SK-N-MC (cell line): ENCODE data around the gene CABP4.
"Not testable (repeated sequence)": the region's sequence is repeated elsewhere in the genome, so short reads cannot be mapped to it uniquely, and the experiment has no call there.

Experiments used
- DNase-seq: peaks from one replicate; pipeline ENCODE4 v3.0.0-alpha.2; 2011; ENCODE audit warnings: low read depth, low spot score
- H3K27ac ChIP-seq: fragments of 200-600 bp; sonication (generic); 2 replicates; pipeline ENCODE4 v1.5.1; 2016; ENCODE audit warnings: mixed run types
- H3K36me3 ChIP-seq: fragments of 200-600 bp; sonication (generic); 2 replicates; pipeline ENCODE4 v1.6.1; 2017; ENCODE audit warnings: antibody characterized with exemption, low read length, mixed read lengths; ENCODE audit not compliant: insufficient read depth
- H3K4me3 ChIP-seq: fragments of 200-600 bp; sonication (generic); 2 replicates; pipeline ENCODE4 v1.5.1; 2016
- H3K9ac ChIP-seq: fragments of 200-600 bp; sonication (generic); 2 replicates; pipeline ENCODE4 v1.8.0; 2017; ENCODE audit warnings: mixed run types, mixed read lengths; ENCODE audit not compliant: insufficient read length
- H3K9me3 ChIP-seq: fragments of 200-600 bp; sonication (generic); 2 replicates; pipeline ENCODE4 v1.6.1; 2017; ENCODE audit warnings: low read depth, mild to moderate bottlenecking, antibody characterized with exemption, low read length, moderate library complexity, mixed read lengths
- EZH2 ChIP-seq: fragments of 200-600 bp; sonication (generic); IDR thresholded peaks from one replicate; pipeline ENCODE4 v1.6.1; 2017; ENCODE audit warnings: antibody characterized with exemption
- FOXP2 ChIP-seq: optimal IDR thresholded peaks from 2 replicates; pipeline ENCODE3; 2011; ENCODE audit warnings: mild to moderate bottlenecking, moderate library complexity; ENCODE audit not compliant: insufficient read depth; ENCODE audit errors: extremely low read length, control extremely low read depth
- POLR2AphosphoS5 ChIP-seq: IDR thresholded peaks from 2 replicates; pipeline ENCODE4 v1.6.1; 2012; ENCODE audit warnings: mild to moderate bottlenecking, low read depth, low read length, borderline replicate concordance

CABP4 gene

DNA sequence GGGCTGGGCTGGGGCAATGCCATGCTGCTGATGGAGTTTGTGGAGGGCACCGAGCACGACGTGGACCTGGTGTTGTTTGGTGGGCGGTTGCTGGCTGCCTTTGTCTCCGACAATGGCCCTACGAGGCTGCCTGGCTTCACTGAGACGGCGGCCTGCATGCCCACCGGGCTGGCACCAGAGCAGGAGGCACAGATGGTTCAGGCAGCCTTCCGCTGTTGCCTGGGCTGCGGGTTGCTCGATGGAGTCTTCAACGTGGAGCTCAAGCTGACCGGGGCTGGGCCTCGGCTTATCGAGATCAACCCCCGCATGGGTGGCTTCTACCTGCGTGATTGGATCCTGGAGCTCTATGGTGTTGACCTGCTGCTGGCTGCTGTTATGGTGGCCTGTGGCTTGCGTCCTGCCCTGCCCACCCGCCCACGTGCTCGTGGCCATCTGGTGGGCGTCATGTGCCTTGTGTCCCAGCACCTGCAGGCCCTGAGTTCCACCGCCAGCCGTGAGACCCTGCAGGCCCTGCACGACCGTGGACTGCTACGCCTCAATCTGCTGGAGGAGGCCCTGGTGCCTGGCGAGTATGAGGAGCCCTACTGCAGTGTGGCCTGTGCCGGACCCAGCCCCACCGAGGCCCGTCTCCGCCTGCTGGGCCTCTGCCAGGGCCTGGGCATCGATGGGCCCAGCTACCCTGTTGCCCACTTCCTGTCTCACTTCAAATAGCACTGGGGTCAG is 31.1 kb upstream of the CABP4 start:
- Histone ChIP-seq H3K4me3 (no peak overlapping the region), H3K9me3 (no peaks in the 10 kb centered on the region), H3K27ac (no peak overlapping the region), H3K36me3 (no peaks in the 10 kb centered on the region), H3K9ac (no peak overlapping the region)
- TF ChIP-seq FOXP2 (no peak), EZH2 (no peak), POLR2AphosphoS5 (no peak)
- no peak for DNase-seq

DNA sequence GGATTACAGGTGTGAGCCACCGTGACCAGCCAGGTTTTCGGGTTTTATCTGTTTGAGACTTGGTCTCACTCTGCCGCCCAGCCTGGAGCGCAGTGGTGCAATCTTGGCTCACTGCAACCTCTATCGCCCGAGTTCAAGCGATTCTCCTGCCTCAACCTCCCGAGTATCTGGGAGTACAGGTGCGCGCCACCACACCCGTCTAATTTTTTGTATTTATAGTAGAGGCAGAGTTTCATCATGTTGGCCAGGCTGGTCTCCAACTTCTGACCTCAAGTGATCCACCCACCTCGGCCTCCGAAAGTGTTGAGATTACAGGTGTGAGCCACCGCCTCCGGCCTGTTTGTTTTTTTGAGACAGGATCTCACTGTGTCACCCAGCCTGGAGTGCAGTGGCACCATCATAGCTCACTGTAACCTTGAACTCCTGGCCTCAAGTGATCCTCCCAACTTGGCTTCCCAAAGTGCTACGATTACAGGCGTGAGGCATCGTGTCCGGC is 27.7 kb upstream of the CABP4 start:
- not testable (repeated sequence) for H3K9ac ChIP-seq, H3K27ac ChIP-seq, H3K9me3 ChIP-seq, H3K4me3 ChIP-seq, H3K36me3 ChIP-seq, DNase-seq

DNA sequence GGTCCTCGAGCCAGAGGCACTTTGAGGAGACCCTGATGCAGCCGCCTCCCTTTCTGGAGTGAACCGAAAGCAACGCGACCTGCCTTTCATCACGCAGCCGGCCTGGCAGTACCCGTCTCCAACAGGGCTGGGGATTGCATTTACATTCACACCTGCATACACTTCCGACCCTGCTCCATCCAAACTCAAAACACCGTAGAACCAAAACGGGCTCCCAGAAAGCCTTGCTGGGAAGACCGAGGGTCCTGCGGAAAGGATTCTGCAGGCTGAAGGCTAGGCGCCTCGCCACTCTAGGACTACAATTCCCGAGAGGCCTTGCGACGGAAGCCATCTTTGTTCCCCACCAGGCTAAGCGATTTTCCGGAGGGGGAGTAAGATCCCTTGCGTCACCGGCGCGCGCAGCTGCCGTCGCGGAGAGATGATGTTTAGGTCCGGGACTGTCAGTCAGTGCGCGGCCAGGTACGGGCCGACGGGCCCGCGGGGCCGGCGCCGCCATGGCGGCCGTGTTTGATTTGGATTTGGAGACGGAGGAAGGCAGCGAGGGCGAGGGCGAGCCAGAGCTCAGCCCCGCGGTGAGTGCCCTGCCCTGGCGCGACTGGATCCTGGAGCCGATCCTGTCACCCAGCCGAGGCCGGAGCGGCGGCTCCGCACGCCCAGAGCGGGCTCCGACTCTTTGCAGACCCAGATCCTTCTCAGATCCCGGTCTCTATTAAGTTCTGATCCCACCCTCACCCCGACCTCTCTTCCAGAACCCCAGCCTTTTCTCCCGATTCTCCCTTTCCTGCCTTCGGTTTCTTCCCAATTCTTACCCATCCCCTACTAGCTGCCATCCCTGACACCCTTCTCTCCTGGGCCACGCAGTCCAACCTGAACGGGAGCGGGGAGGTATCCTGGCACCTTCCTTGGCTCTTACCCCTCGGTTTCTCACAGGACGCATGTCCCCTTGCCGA is 26.8 kb upstream of the CABP4 start, which contains the start of gene RPS6KB2:
RPS6KB2 (plus strand) TSS at position 443 of the 950 bp plus-strand sequence; CDS start at position 495, 52 bp downstream.
- Histone ChIP-seq H3K27ac (peak within 1 kb of the TSS; percentile 43; the same call in 1 of the 2 replicates), H3K36me3 (peaks cover 15% of the 10 kb centered on the region; the same call in 1 of the 2 replicates), H3K4me3 (peak within 1 kb of the TSS; percentile 88), H3K9me3 (no peaks in the 10 kb centered on the region), H3K9ac (peak within 1 kb of the TSS; percentile 88)
- DNase-seq, result peak; percentile 81
- peak; percentile 89 for TF ChIP-seq POLR2AphosphoS5
- TF ChIP-seq EZH2, result no peak
- TF ChIP-seq FOXP2, result no peak

DNA sequence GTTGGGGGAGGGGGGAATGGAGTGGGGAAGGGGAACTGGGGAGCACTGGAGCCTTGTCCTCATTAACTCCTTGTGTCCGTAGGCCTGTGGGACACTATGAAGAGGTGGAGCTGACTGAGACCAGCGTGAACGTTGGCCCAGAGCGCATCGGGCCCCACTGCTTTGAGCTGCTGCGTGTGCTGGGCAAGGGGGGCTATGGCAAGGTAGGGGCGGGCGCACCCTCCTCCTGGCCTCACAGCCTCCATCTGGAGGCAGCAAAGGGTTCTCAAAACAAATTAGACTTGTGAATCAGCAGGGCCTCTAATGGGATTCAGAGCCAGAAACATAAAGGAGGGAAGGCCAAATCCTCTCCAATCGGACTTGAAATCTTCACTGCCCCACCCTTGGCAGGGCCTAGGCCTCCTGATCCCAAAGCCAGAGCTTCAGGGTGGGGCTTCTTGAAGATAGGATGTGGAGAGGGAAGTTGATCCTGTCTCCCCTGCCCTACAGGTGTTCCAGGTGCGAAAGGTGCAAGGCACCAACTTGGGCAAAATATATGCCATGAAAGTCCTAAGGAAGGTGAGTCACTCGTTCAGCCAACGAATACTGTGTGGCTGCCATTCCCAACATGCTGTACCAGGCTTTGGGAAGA is 26.0 kb upstream of the CABP4 start:
- no peak overlapping the region for H3K27ac ChIP-seq
- peak overlapping the region; percentile 88 for H3K4me3 ChIP-seq
- TF ChIP-seq POLR2AphosphoS5 (no peak), FOXP2 (no peak), EZH2 (no peak)
- H3K36me3 ChIP-seq, result peaks cover 18% of the 10 kb centered on the region; the same call in 1 of the 2 replicates
- no peak for DNase-seq
- no peaks in the 10 kb centered on the region for H3K9me3 ChIP-seq
- H3K9ac ChIP-seq, result peak overlapping the region; percentile 88

DNA sequence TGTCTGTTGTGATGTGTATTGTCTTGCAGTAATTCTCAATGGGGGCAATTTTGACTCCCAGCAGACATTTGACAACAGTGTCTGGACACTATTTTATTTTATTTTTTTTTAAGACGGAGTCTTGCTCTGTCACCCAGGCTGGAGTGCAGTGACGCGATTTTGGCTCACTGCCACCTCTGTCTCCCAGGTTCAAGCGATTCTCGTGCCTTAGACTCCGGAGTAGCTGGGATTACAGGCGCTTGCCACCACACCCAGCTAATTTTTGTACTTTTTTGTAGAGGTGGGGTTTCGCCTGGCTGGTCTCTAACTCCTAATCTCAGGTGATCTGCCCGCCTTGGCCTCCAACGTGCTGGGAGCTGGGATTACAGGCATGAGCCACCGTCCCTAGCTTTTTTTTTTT is 25.4 kb upstream of the CABP4 start:
- Histone ChIP-seq H3K4me3 (no peak overlapping the region), H3K36me3 (peaks cover 18% of the 10 kb centered on the region; the same call in 1 of the 2 replicates), H3K27ac (no peak overlapping the region), H3K9ac (no peak overlapping the region), H3K9me3 (no peaks in the 10 kb centered on the region)
- no peak for TF ChIP-seq EZH2
- no peak for TF ChIP-seq FOXP2
- TF ChIP-seq POLR2AphosphoS5, result no peak
- DNase-seq, result no peak

DNA sequence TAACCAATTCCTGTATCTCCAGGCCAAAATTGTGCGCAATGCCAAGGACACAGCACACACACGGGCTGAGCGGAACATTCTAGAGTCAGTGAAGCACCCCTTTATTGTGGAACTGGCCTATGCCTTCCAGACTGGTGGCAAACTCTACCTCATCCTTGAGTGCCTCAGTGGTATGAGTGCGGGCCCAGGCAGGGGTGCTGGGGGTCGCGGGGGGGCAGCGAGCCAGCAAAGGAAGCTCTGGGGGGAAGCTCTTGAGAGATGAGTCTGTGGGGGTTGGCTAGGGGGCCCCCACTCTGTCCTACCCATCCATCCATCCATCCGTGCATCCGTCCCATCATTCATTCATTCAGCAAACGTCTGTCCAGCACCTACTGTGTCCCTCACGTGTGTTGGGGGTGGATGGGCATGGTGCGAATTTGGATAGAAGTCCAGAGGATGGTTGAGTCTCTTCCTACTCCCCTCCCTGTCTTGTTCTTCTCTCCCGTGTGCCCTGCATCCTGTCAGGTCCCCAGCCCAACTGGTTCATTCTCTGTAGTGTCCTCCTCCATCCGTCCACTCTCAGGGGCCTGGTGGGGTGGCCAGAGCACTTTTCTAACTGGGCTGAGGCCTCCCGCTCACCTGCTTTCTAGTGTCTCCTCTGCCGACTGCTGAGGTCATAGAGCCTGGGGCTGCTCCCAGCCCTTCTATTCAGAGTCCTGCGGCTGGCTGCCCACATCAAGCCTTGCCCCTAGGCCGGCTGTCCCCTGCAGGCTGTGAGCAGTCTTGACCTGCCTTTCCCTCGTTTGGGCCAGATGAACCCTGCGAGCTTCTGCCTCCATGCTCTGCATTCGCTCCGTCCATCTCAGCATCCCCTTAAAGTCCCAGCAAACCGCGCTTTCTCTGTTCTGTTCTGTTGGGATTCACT is 23.6 kb upstream of the CABP4 start:
- H3K27ac ChIP-seq, result no peak overlapping the region
- H3K36me3 ChIP-seq, result peaks cover 18% of the 10 kb centered on the region; the same call in 1 of the 2 replicates

DNA sequence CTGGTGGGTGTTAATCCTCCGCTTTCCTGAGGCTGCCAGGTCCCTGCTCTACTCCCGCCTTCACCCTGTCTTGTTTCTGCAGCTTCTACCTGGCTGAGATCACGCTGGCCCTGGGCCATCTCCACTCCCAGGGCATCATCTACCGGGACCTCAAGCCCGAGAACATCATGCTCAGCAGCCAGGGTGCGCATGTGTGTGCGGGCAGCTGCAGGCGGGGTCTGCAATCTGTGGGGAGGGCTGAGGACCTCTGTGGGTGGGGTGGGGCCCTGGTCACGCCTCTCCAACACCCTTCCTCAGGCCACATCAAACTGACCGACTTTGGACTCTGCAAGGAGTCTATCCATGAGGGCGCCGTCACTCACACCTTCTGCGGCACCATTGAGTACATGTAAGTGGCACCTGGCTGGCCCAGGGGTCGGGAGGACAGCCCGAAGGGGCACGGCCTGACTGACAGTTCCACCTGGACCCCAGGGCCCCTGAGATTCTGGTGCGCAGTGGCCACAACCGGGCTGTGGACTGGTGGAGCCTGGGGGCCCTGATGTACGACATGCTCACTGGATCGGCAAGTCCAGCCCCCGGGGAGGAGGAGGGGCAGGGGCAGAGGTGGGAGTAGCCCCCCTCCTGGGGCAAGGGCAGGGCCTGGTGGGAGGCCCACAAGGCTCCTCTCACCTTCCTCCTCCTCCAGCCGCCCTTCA is 22.4 kb upstream of the CABP4 start:
- no peaks in the 10 kb centered on the region for H3K9me3 ChIP-seq
- no peak overlapping the region for H3K27ac ChIP-seq
- H3K9ac ChIP-seq, result no peak overlapping the region
- no peak overlapping the region for H3K4me3 ChIP-seq
- TF ChIP-seq EZH2 (no peak), FOXP2 (no peak), POLR2AphosphoS5 (no peak)
- peaks cover 18% of the 10 kb centered on the region; the same call in 1 of the 2 replicates for H3K36me3 ChIP-seq
- DNase-seq, result no peak

More for the DNA sequence above, 23.6 kb upstream of the CABP4 start:
- no peak overlapping the region for H3K9ac ChIP-seq
- H3K9me3 ChIP-seq, result no peaks in the 10 kb centered on the region
- TF ChIP-seq EZH2, result no peak
- no peak for TF ChIP-seq FOXP2
- DNase-seq, result no peak
- H3K4me3 ChIP-seq, result no peak overlapping the region
